K562 (cell line): ENCODE measurements around the gene DHX32. TPM values are rescaled to one million over a fixed set of nuclear protein-coding genes. Genes with fewer than 3 reads are reported as not detected.
"Not testable (repeated sequence)": the region's sequence is repeated elsewhere in the genome, so short reads cannot be mapped to it uniquely, and the experiment has no call there.

Source experiments
- ATAC-seq: fragments of 200-7000 bp; cut with Tn5 transposase; 3 replicates; pipeline ENCODE4 v1.9.1; 2020; ENCODE audit warnings: moderate library complexity
- BruUV-seq: library from RNA; stranded (reverse); fragments of 400-500 nt; replicated peaks from 2 replicates; lab custom pipeline; 2021; lab: Mats Ljungman, UMichigan
- CTCF ChIA-PET: fragments of 300-600 bp; formaldehyde crosslinking; extraction: SDS; loops from one replicate; lab custom pipeline; 2021; ENCODE audit warnings: low intra/inter-chr PET ratio; lab: Yijun Ruan, JAX
- POLR2A ChIA-PET: fragments of 300-600, 350-650 bp; sonication (Branson Sonifier 250); formaldehyde crosslinking; extraction: SDS; loops from one replicate; lab custom pipeline; 2021; ENCODE audit warnings: antibody characterized with exemption, inconsistent platforms; lab: Yijun Ruan, JAX
- DNase-seq, 4 experiments: peaks; one replicate each; pipeline versions ENCODE4 v3.0.0 to v3.0.0-alpha.2; 2011 to 2018; ENCODE audit warnings: low spot score in 3 of 4, mixed read lengths in 3 of 4; ENCODE audit errors: extremely low read depth in 1 of 4
- FAIRE-seq: peaks from 2 replicates; lab custom pipeline; 2011; peaks lifted over from hg19 to GRCh38; lab: Jason Lieb, UNC
- H2AFZ ChIP-seq: 2 replicates; pipeline ENCODE4 v1.6.0; 2011; ENCODE audit warnings: low read depth, low read length, control low read depth, inconsistent platforms
- H3K27ac ChIP-seq: fragments of 200-600 bp; 3 replicates; pipeline ENCODE4 v1.8.0; 2011; ENCODE audit warnings: low read depth, mild to moderate bottlenecking, control low read depth, inconsistent platforms, low read length, moderate library complexity, mixed read lengths; ENCODE audit errors: extremely low read depth
- H3K27me3 ChIP-seq, 2 experiments: fragments of 300-600 bp in 1 of 2; 2 replicates in 1 of 2; 3 replicates in 1 of 2; pipeline versions ENCODE4 v1.6.0 to v1.8.0; 2011; ENCODE audit warnings: inconsistent platforms in 2 of 2, low read length in 2 of 2, mild to moderate bottlenecking in 1 of 2, mixed read lengths in 1 of 2, moderate library complexity in 1 of 2; ENCODE audit not compliant: control insufficient read depth in 2 of 2, insufficient read depth in 2 of 2
- H3K36me3 ChIP-seq: fragments of 300-600 bp; 3 replicates; pipeline ENCODE4 v1.8.0; 2011; ENCODE audit warnings: mild to moderate bottlenecking, low read length, inconsistent platforms; ENCODE audit not compliant: control insufficient read depth, insufficient read depth
- H3K4me1 ChIP-seq, 2 experiments: fragments of 200-600 bp in 1 of 2; replicated peaks in 1 of 2; 2 replicates in 1 of 2; 3 replicates in 1 of 2; pipeline versions ENCODE4 v1.5.1 to v1.8.0; 2011; ENCODE audit warnings: inconsistent platforms in 2 of 2, low read length in 2 of 2, mild to moderate bottlenecking in 1 of 2, mixed read lengths in 1 of 2, moderate library complexity in 1 of 2; ENCODE audit not compliant: control insufficient read depth in 2 of 2, insufficient read depth in 2 of 2
- H3K4me2 ChIP-seq: 2 replicates; pipeline ENCODE4 v1.6.1; 2011; ENCODE audit warnings: low read length, control low read depth, inconsistent platforms, mixed read lengths; ENCODE audit not compliant: insufficient read depth
- H3K4me3 ChIP-seq: fragments of 200-600 bp; sonication (generic), shearing (Covaris generic); 2 replicates; pipeline ENCODE4 v1.5.1; 2016; ENCODE audit warnings: control low read depth, inconsistent platforms
- H3K79me2 ChIP-seq: fragments of 200-600 bp; 3 replicates; pipeline ENCODE4 v1.8.0; 2011; ENCODE audit warnings: low read length, inconsistent platforms; ENCODE audit not compliant: control insufficient read depth, insufficient read depth
- H3K9ac ChIP-seq, 2 experiments: 2 replicates each; pipeline versions ENCODE4 v1.6.0 to v1.6.1; 2011; ENCODE audit warnings: low read depth in 2 of 2, low read length in 2 of 2, control low read depth in 1 of 2, inconsistent platforms in 1 of 2, mild to moderate bottlenecking in 1 of 2, mixed read lengths in 1 of 2; ENCODE audit not compliant: insufficient read depth in 1 of 2
- H3K9me1 ChIP-seq: one replicate; pipeline ENCODE4 v1.6.0; 2011; ENCODE audit warnings: inconsistent platforms, mild to moderate bottlenecking, low read length, moderate library complexity; ENCODE audit not compliant: control insufficient read depth, insufficient read depth
- H3K9me3 ChIP-seq: replicated peaks from 2 replicates; pipeline ENCODE4 v1.5.1; 2011; ENCODE audit warnings: low read depth, low read length, inconsistent platforms; ENCODE audit not compliant: control insufficient read depth, insufficient read depth
- H4K20me1 ChIP-seq: replicated peaks from 2 replicates; pipeline ENCODE4 v1.6.1; 2011; ENCODE audit warnings: low read length, inconsistent platforms, mixed read lengths; ENCODE audit not compliant: control insufficient read depth, insufficient read depth
- CEBPB ChIP-seq: fragments of 450-650 bp; IDR thresholded peaks from 2 replicates; pipeline ENCODE4 v1.6.1; 2016; ENCODE audit warnings: missing genetic modification characterization, missing compliant biosample characterization
- CEBPG ChIP-seq, 3 experiments: fragments of 200-800 bp in 1 of 3; sonication (Bioruptor generic) in 1 of 3; sonication (generic) in 1 of 3; formaldehyde crosslinking in 1 of 3; IDR thresholded peaks in 2 of 3; conservative IDR thresholded peaks in 1 of 3; 2 replicates each; pipeline versions ENCODE4 v1.6.1 to v1.8.0; 2016 to 2022; ENCODE audit warnings: missing compliant biosample characterization in 2 of 3, missing genetic modification characterization in 2 of 3, mild to moderate bottlenecking in 1 of 3, missing genetic modification reagents in 1 of 3
- FOXA3 ChIP-seq, 2 experiments: fragments of 450-650 bp in 1 of 2; sonication (generic) in 1 of 2; formaldehyde crosslinking; IDR thresholded peaks in 1 of 2; conservative IDR thresholded peaks in 1 of 2; 2 replicates each; pipeline versions ENCODE4 v1.4.0 to v1.8.0; 2020 to 2022; ENCODE audit warnings: mild to moderate bottlenecking in 2 of 2, missing genetic modification reagents in 1 of 2
- KDM2B ChIP-seq: fragments of 250-450 bp; sonication (Bioruptor Pico); IDR thresholded peaks from 2 replicates; pipeline ENCODE4 v1.8.0; 2021; ENCODE audit warnings: mild to moderate bottlenecking, moderate library complexity
- L3MBTL2 ChIP-seq: fragments of 450-650 bp; IDR thresholded peaks from 2 replicates; pipeline ENCODE4 v1.6.1; 2016; ENCODE audit warnings: mild to moderate bottlenecking, moderate library complexity
- NEUROD1 ChIP-seq: fragments of 150-350 bp; IDR thresholded peaks from 2 replicates; pipeline ENCODE4 v1.6.1; 2014; ENCODE audit warnings: borderline replicate concordance, low read length, low read depth; ENCODE audit not compliant: partially characterized antibody
- ZNF24 ChIP-seq: fragments of 450-650 bp; IDR thresholded peaks from 2 replicates; pipeline ENCODE4 v1.6.1; 2016
- WGBS: fragments of 100-300 bp; shearing (Covaris generic); methylation state at CpG from one replicate; pipeline ENCODE4 v1.1.6; 2016; ENCODE audit warnings: low coverage, mixed read lengths; ENCODE audit not compliant: insufficient coverage; ENCODE audit errors: missing lambda C conversion rate; 5-methylcytosine and 5-hydroxymethylcytosine counted together
- in situ Hi-C: fragments of 300-500 bp; cut with MboI; formaldehyde crosslinking; loops from 4 replicates; pipeline ENCODE4 v1.15.0; 2018; ENCODE audit warnings: inconsistent platforms, mixed read lengths
- intact Hi-C: fragments of 100-400 bp; cut with micrococcal nuclease; formaldehyde crosslinking; loops from 2 replicates; pipeline ENCODE4 v1.14.2; 2022
- polyA plus RNA-seq, 8 experiments: library from polyadenylated mRNA; depleted of rRNA in 4 of 8; stranded (reverse) in 5 of 8; unstranded in 3 of 8; fragments of >200 nt; fragmentation: Nextera tagmentation in 2 of 8; fragmentation: Illumina TruSeq in 1 of 8; extraction: Ambion mirVana in 2 of 8; extraction: Trizol in 1 of 8; gene quantifications; 2 replicates each; pipeline versions ENCODE4 v1.2.1 to v1.2.3, GENCODE V29; 2011 to 2014; ENCODE audit warnings: inconsistent platforms in 1 of 8, missing spikeins in 1 of 8
- total RNA-seq, 7 experiments: library from RNA; depleted of rRNA in 6 of 7; stranded (reverse); fragments of >200 nt in 6 of 7; fragmentation: Illumina TruSeq in 2 of 7; extraction: Trizol in 2 of 7; gene quantifications; 2 replicates each; pipeline versions ENCODE4 v1.2.1 to v1.2.3, GENCODE V29; 2011 to 2021; ENCODE audit warnings: low replicate concordance in 1 of 7

Gene DHX32
- total and polyA plus RNA-seq, 9 of the 15 experiments (the other 6 are each of a cell fraction or from before 2014, with no cell fraction given), result 5.8 to 23.5 (median 17.5) TPM

- H3K9ac ChIP-seq; H3K4me1 ChIP-seq; H3K9me3 ChIP-seq; ATAC-seq; H3K4me2 ChIP-seq; H3K79me2 ChIP-seq; H4K20me1 ChIP-seq; FAIRE-seq; H3K36me3 ChIP-seq; in situ Hi-C loops; DNase-seq; POLR2A ChIA-PET; CTCF ChIA-PET; intact Hi-C loops; H3K9me1 ChIP-seq; BruUV-seq; H3K27me3 ChIP-seq; H3K27ac ChIP-seq; H2AFZ ChIP-seq; H3K4me3 ChIP-seq; TF ChIP-seq CEBPG (CRISPR knock-in tag; IDR thresholded peaks at IDR 0.05): not testable (repeated sequence)
- TF ChIP-seq CEBPB (tag) (0 out of 2 replicates have a peak, but pooled peaks have one; percentile 32), CEBPG (tag; conservative IDR thresholded peaks at IDR 0.05 in 1 of 2, IDR thresholded peaks at IDR 0.05 in 1 of 2) (0 out of 4 replicates have a peak, but pooled peaks of 1 of the 2 experiments have one; percentile 19)
- WGBS, result 76% methylated on average over 5 of the region's 5 CpGs
Measured at GRCh38 chr10:125927265-125927664, 46.2 kb upstream of the DHX32 start.

GRCh38 chr10:125926247-125926646 lies 45.2 kb upstream of the DHX32 start:
- no peaks in the 10 kb centered on the region for H3K4me1 ChIP-seq

More at GRCh38 chr10:125926247-125926646, 45.2 kb upstream of the DHX32 start:
- POLR2A ChIA-PET, result no interaction called here
- no peaks in the 10 kb centered on the region for H3K79me2 ChIP-seq
- H4K20me1 ChIP-seq, result no peaks in the 10 kb centered on the region
- H3K9me3 ChIP-seq, result no peaks in the 10 kb centered on the region
- intact Hi-C loops, result no loop called here
- DNase-seq (no peak), ATAC-seq (no peak), FAIRE-seq (no peak)
- H3K27ac ChIP-seq, result no peak overlapping the region
- 21% methylated on average over 5 of the region's 5 CpGs for WGBS
- H3K4me3 ChIP-seq, result no peak overlapping the region
- no peak overlapping the region for H3K9ac ChIP-seq
- in situ Hi-C loops, result no loop called here
- CTCF ChIA-PET, result no interaction called here
- H3K4me2 ChIP-seq, result no peak overlapping the region
- H3K27me3 ChIP-seq, result no peaks in the 10 kb centered on the region
- H3K36me3 ChIP-seq, result no peaks in the 10 kb centered on the region
- BruUV-seq, result no TSS peak
- no peak overlapping the region for H2AFZ ChIP-seq
- TF ChIP-seq NEUROD1, result no peak
- no peak for TF ChIP-seq ZNF24
- TF ChIP-seq FOXA3 (CRISPR knock-in tag; conservative IDR thresholded peaks at IDR 0.05 in 1 of 2, IDR thresholded peaks at IDR 0.05 in 1 of 2), result no peak
- no peak for TF ChIP-seq KDM2B (CRISPR knock-in tag)
- TF ChIP-seq L3MBTL2, result no peak
- H3K9me1 ChIP-seq, result no peaks in the 10 kb centered on the region
